CD4-positive, alpha-beta T cell treated with Interleukin-21 for 1 hour (primary cell): ENCODE results near the gene ADAMTS16.

ENCODE experiments used
- DNase-seq: peaks from one replicate; pipeline ENCODE4 v3.0.0-alpha.2; 2020

ADAMTS16 gene

GRCh38 chr5:5289537-5289936 lies 149.4 kb downstream of the ADAMTS16 start:
- no peak for DNase-seq

DNA sequence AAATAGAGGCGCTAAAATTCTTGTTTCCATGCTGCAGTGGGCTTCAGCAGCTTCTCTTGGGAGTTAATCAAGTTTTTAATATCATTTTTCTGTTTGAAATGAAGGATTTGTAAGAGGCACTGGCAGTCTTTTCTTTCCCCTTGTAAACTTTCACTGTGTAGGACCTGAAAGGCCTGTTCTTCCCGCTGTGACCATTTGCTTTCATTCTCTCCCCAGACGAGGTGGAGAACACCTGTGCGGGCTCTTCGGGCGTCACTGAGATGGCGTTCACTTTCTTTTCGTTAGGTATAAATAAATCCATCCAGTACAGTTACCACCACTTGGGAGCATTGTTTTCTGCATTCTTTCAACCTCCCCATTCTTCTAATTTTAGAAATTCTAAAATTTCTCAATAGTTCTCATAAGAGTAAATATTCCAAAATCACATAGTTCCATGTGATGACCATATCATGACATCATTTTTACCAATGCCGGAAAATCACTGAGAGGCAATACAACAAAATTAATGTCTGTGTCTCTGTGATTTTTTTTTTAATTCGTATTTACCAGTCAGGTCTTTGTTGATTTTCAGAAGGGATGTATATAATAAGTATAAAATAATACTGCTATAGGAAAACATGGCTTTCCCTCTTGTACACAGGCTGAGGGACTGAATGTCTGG lies 150.7 kb downstream of the ADAMTS16 start:
- no peak for DNase-seq

DNA sequence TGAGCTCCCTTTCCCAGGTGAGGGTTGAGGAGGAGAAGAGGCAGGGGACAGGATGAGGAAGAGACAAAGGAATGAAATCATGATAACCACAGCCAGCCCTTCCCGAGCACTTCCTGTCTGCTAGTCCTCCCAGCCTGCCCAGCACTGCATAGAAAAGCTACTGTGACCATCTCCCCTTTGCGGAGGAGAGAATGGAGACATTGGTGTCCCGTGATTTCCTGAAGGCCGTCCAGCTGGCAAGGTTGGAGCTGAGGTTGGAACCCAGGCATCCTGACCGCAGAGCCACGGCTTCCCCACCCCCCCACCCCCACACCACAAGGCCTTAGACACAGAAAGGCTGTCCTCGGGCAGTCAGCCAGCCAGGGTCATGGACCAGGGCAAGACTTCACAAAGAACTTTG lies 151.2 kb downstream of the ADAMTS16 start:
- no peak for DNase-seq

DNA sequence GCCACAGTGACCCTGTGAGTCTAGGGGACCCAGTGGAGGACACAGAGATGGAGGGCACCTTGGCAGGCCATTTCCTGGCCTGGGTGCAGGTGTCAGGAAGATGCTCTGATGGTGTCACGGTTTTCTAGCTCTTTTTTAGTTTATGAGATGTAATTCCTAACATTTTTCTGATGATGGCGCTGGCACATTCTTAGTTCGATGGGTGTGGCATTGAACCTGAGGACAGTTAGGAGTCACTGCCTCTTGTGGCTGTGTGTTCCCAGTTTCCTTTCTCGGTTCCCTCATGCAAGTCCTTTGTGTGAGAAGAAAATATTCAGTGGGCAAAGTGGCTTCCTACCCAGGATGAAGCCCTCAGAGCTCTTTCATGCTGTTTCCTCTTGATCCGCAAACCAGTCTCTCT lies 152.9 kb downstream of the ADAMTS16 start:
- DNase-seq: no peak

DNA sequence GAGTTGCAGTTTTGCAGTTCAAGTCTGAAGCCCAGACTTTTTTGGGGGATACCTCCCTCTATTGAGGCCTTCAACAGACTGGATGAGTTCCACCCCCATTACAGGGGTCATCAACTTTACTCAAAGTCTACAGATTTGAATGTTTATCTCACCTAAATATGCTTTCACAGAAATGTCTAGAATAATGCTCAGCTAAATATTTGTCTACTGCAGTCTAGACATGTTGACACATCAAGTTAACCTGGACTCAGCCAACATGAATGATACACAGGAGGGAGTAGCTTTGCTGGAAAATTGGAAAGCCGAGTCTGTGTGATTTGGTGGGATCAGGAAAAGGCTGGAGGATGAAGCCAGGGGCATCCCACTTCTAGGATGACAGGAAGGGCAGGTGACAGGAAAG lies 154.3 kb downstream of the ADAMTS16 start:
- DNase-seq: no peak

DNA sequence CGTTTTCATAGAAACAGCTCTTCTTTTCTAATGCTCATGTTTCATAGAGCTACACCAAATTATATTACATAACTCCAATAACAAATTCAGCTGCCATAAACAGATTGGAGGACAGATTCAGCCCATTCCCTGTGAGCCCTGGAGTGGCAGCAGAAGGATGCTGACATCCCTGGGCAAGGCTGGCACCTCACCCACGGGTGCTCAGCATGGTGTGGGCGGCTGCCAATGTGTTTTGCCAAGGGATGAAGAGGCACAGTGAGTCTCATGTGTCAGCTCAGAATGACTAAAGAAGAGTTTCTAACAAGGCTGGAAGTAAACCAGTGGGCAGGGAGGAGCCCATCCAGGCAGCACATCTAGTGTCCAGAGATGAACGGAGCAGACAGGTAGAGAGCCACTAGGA lies 155.2 kb downstream of the ADAMTS16 start:
- no peak for DNase-seq

DNA sequence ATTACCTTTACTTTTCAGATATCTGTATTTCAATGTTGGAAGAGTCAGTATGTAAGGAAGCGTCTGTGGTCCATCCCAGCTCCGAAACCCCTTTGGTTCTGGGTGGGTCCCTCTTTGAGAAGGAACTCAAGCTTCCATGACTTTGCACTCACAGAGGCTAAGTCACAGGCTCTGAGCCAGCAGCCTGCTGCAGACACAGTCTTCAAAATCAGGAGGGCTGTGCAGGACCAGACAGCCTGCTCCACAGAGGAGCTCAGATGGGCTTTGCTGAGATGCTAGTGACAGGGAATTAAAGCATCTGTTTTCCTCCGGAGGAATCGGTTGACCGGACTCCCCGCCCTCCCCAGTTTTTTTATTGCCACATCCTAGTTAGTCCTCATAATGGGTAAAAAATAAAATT lies 155.9 kb downstream of the ADAMTS16 start:
- no peak for DNase-seq

- no peak for DNase-seq
Observed at GRCh38 chr5:5297432-5298067, 157.4 kb downstream of the ADAMTS16 start.

DNA sequence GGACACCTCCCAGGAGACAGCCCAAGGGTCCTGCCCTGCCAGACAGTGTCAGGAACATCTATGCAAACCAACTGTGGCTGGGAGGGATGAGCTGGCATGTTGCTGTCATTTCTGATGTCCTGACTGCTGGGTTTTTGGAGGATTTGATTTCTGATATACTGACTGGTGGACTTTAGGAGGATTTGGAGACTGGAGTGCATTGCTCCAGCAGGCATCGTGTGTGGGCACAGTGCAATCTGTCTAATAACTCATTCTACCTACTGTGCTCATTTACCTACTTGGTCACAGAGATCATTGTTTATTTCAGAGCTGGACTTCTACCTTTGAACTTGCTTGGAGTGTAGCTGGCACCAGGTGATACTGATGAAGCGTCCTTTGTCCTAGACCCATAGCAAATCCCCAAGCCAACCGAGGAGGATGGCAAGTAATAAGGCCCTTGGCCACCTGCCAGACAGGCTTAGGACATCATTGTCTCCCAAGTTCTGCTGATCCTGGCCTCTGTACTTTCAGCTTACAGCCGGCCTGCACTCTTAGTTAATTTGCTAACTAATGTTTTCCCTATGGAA lies 158.0 kb downstream of the ADAMTS16 start:
- no peak for DNase-seq

- DNase-seq: no peak
Observed at GRCh38 chr5:5298841-5299541, 158.9 kb downstream of the ADAMTS16 start.

DNA sequence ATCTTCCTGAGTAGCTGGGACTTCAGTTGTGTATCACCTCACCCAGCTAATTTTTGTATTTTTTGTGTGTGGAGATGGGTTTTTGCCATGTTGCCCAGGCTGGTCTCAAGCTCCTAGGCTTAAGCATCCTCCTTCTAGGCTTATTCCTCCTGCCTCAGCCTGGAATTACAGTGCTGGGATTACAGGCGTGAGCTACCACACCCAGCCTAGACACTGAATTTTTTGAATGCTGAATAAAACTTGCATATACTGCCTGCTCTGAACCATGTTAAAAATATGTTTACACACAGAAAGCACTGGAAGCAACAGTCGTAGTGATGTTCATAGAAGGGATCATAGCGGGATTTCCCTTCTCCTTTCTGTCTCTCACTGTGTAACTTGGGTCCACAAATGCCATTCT lies 161.0 kb downstream of the ADAMTS16 start:
- DNase-seq: no peak

DNA sequence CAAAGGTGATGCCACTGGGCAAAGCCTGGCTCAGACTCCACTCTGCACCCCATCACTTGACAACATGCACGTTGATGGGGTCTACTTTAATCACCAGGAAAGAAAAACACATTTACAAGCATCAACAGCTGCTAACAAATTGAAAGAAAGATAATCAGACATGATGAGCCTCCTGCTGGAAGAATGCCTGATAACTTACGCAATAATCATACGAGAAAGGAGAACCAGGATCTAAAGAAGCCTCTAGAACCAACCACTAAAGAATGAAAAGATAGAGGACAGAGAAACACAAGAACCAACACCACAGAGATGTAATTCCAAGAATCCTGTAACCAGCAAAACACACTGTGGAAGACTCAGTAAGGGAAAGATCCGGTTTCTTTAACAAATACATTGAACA lies 162.1 kb downstream of the ADAMTS16 start:
- DNase-seq: no peak

- no peak for DNase-seq
Observed at GRCh38 chr5:5303242-5303641, 163.1 kb downstream of the ADAMTS16 start.

- DNase-seq: no peak
Observed at GRCh38 chr5:5304361-5305020, 164.4 kb downstream of the ADAMTS16 start.

DNA sequence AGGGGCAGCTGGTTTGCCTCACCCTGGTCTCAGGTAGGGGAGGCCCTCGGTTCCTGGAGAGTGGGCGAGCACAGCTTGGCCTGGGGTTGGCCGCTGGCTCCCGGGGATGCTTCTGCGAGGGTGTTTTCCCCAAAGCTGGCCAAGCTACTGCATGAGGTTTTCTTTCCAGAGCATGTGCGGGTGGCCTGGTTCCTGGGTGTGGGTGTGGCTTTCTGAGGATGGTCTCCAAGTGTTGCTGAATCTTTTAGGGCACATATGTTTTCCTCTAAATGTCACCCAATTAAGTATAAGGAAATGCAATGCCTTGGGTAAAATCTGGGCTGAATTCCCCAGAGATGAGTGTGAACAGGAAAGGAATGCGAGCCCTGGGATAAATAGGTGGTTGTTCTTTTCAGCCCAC lies 166.6 kb downstream of the ADAMTS16 start:
- no peak for DNase-seq

GRCh38 chr5:5308319-5308718 lies 168.2 kb downstream of the ADAMTS16 start:
- no peak for DNase-seq

DNA sequence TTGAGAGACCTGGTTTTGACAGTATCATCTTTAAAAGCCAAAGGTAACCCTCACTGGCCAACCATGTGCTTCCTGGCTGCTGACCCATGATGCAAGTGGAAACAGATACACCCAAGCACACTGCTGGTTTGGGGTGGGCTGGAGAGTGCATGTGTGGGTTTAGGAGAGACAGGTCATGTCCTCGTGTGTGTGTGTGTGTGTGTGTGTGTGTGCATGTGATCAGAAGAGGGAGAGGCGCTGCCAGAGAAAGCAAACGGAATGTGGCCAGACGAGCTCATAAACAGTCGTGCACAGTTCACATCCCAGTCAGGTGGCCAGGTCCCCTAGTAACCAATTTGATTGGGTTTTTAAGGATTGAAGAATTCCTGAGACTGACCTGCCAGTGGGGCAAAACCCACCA lies 169.5 kb downstream of the ADAMTS16 start:
- no peak for DNase-seq

GRCh38 chr5:5313101-5313635 lies 173.0 kb downstream of the ADAMTS16 start:
- DNase-seq: no peak

DNA sequence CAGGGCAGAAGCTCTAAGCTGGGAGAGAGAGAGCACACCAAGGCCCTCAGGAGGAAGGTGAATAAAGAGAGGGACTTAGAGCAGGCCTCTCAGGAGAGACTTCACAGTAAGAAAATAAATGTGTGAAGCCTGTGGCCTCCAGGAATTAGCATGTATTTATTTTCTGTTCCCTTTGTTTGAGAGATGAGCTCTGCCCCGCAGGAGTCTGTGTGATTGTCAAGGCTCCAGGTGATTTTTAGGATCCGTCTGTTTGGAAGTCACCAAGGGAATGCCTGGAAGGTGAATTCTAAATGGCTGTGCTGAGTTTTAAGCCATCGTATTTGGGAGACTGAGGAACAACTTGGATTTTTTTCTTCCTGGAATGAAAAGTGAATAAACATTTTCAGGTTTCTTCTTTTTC lies 174.0 kb downstream of the ADAMTS16 start:
- DNase-seq: no peak

- no peak for DNase-seq
Observed at GRCh38 chr5:5314626-5315025, 174.5 kb downstream of the ADAMTS16 start.

DNA sequence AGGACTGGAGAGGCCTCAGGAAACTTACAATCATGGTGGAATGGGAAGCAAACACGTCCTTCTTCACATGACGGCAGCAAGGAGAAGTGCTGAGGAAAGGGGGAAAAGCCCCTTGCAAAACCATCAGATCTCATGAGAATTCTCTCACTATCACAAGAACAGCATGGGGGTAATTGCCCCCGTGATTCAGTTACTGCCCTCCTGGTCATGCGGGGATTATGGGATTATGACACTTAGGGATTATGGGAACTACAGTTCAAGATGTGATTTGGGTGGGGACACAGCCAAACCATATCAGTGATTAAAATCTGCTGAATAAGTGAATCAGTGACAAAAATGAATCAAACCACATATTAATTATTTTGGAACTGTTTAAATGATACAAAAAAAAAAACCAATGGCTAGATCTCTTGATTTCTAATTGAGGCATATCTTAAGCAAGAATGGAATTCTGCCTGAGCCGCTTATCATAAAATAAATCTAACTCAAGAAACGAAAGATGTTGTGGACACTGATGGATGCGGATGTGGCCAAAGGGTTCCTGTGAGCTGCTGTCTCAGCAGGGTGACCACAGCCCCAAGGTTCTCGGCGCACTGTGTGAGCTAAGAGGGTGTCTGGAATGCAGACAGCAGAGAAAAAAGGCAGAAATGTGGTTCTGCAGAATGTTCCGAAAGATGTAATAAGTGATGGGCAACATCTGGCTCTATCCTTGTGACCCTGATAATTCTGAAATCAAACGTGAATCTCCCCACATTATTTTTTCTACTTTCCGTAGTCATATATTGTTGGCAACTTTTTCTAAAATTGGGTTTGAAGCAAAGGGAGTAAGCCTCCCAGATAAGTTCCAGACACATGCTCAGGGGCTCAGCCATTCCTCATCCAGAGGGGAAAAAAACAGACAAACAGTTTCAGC lies 175.2 kb downstream of the ADAMTS16 start:
- no peak for DNase-seq

DNA sequence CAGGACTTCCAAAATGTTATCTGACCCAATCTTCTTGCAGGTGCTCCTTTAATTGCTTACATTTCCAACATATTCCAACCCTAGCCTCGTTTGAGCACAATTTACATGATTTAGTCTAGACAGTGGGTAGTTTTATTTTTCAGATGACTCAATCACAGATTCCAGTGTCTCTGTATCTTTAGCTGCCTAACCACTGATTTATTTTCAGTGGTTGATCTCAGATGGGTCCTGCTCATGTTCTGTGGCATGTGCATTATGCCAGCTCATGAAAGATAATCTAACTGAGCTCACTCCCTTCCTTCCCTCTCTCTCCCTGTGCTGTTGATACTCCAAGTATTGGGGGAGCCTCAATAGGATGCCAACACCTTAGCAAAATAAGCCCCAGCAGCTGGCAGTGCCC lies 176.2 kb downstream of the ADAMTS16 start:
- DNase-seq: no peak
